Fibroblast of lung (primary cell): Measurements from ENCODE around the gene PHACTR2. TPM values are rescaled to one million over a fixed set of nuclear protein-coding genes. Genes with fewer than 3 reads are reported as not detected.
"Not testable (repeated sequence)": the region's sequence is repeated elsewhere in the genome, so short reads cannot be mapped to it uniquely, and the experiment has no call there.

ENCODE experiments used
- DNase-seq, 2 donors: peaks; one replicate each; pipeline versions ENCODE4 v3.0.0 to v3.0.0-alpha.2; 2010; ENCODE audit warnings: low read depth in 2 of 2
- H2AFZ ChIP-seq: 2 replicates; pipeline ENCODE4 v1.5.1; 2012; ENCODE audit warnings: low read length, control low read depth, inconsistent platforms
- H3K27ac ChIP-seq: 2 replicates; pipeline ENCODE4 v1.5.1; 2011; ENCODE audit warnings: low read length, control low read depth; ENCODE audit not compliant: insufficient read depth
- H3K27me3 ChIP-seq: 2 replicates; pipeline ENCODE4 v1.5.1; 2011; ENCODE audit warnings: mild to moderate bottlenecking, low read length; ENCODE audit not compliant: control insufficient read depth, insufficient read depth
- H3K36me3 ChIP-seq: 2 replicates; pipeline ENCODE4 v1.5.1; 2011; ENCODE audit warnings: low read length; ENCODE audit not compliant: control insufficient read depth, insufficient read depth
- H3K4me1 ChIP-seq: 2 replicates; pipeline ENCODE4 v1.5.1; 2011; ENCODE audit warnings: low read length; ENCODE audit not compliant: control insufficient read depth, insufficient read depth; ENCODE audit errors: extremely low read depth
- H3K4me2 ChIP-seq: 2 replicates; pipeline ENCODE4 v1.5.1; 2011; ENCODE audit warnings: low read length, control low read depth; ENCODE audit not compliant: insufficient read depth; ENCODE audit errors: extremely low read depth
- H3K4me3 ChIP-seq, 4 experiments: fragments of 200-600 bp in 1 of 4; sonication (generic) in 1 of 4; replicated peaks in 1 of 4; 2 replicates each; pipeline ENCODE4 v1.5.1; 2011 to 2016; ENCODE audit warnings: low read length in 4 of 4, low read depth in 3 of 4, mild to moderate bottlenecking in 3 of 4, control low read depth in 2 of 4, inconsistent platforms in 1 of 4, mixed read lengths in 1 of 4; ENCODE audit not compliant: insufficient read depth in 1 of 4; ENCODE audit errors: control extremely low read depth in 1 of 4
- H3K79me2 ChIP-seq: 2 replicates; pipeline ENCODE4 v1.5.1; 2012; ENCODE audit warnings: mild to moderate bottlenecking, low read length, inconsistent platforms; ENCODE audit not compliant: control insufficient read depth, insufficient read depth
- H3K9ac ChIP-seq: 2 replicates; pipeline ENCODE4 v1.5.1; 2011; ENCODE audit warnings: mild to moderate bottlenecking, low read length, control low read depth; ENCODE audit not compliant: insufficient read depth
- H3K9me3 ChIP-seq: 2 replicates; pipeline ENCODE4 v1.5.1; 2012; ENCODE audit warnings: low read depth, low read length; ENCODE audit not compliant: control insufficient read depth, insufficient read depth
- H4K20me1 ChIP-seq: 2 replicates; pipeline ENCODE4 v1.5.1; 2011; ENCODE audit warnings: low read length; ENCODE audit not compliant: control insufficient read depth, insufficient read depth; ENCODE audit errors: extremely low read depth
- CTCF ChIP-seq, 2 donors: IDR thresholded peaks in 1 of 2; conservative IDR thresholded peaks in 1 of 2; 1 replicate in 1 of 2; 2 replicates in 1 of 2; pipeline ENCODE4 v1.5.1; 2011 to 2012; ENCODE audit warnings: low read length in 2 of 2, control low read depth in 1 of 2, inconsistent platforms in 1 of 2, low read depth in 1 of 2, mild to moderate bottlenecking in 1 of 2
- EZH2 ChIP-seq: IDR thresholded peaks from 2 replicates; pipeline ENCODE4 v1.5.1; 2012; ENCODE audit warnings: low read length, control low read depth, mild to moderate bottlenecking; ENCODE audit errors: missing control alignments
- polyA plus RNA-seq, 2 donors: library from polyadenylated mRNA; depleted of rRNA in 1 of 2; stranded (reverse) in 1 of 2; unstranded in 1 of 2; fragments of >200 nt; gene quantifications; 2 replicates each; pipeline ENCODE4 v1.2.1, GENCODE V29; 2011 to 2012; ENCODE audit warnings: missing spikeins in 1 of 2
- total RNA-seq: library from RNA; depleted of rRNA; stranded (reverse); fragments of >200 nt; gene quantifications from 2 replicates; pipeline ENCODE4 v1.2.1, GENCODE V29; 2014

The PHACTR2 gene
- total and polyA plus RNA-seq, 2 donors (not counting 1 experiment from before 2014, with no cell fraction given) = 40.1 to 55.0 TPM

- Histone ChIP-seq H3K79me2 (no peaks in the 10 kb centered on the region), H4K20me1 (no peaks in the 10 kb centered on the region), H3K27ac (no peak overlapping the region), H3K9ac (no peak overlapping the region), H3K4me1 (no peaks in the 10 kb centered on the region), H3K9me3 (no peaks in the 10 kb centered on the region), H3K4me2 (no peak overlapping the region), H3K27me3 (no peaks in the 10 kb centered on the region), H2AFZ (no peak overlapping the region), H3K36me3 (no peaks in the 10 kb centered on the region), H3K4me3 (no peak overlapping the region)
- TF ChIP-seq EZH2 (no peak), CTCF (conservative IDR thresholded peaks at IDR 0.05 in 1 of 2, IDR thresholded peaks at IDR 0.05 in 1 of 2; ENCODE audit: low read depth in 1 of 2, low read length in 2 of 2) (no peak)
- DNase-seq = no peak
These were observed 20.0 kb upstream of the PHACTR2 start for GRCh38 chr6:143657809-143658208.

GRCh38 chr6:143660170-143660569 lies 17.6 kb upstream of the PHACTR2 start:
- H3K36me3 ChIP-seq, DNase-seq, H3K4me1 ChIP-seq, H3K4me3 ChIP-seq, H2AFZ ChIP-seq, H3K4me2 ChIP-seq, H3K27me3 ChIP-seq, H3K79me2 ChIP-seq, H3K27ac ChIP-seq, H3K9ac ChIP-seq, H3K9me3 ChIP-seq, H4K20me1 ChIP-seq: not testable (repeated sequence)

GRCh38 chr6:143664171-143664570 lies 13.6 kb upstream of the PHACTR2 start:
- H3K9me3 ChIP-seq = no peaks in the 10 kb centered on the region
- H3K27me3 ChIP-seq = no peaks in the 10 kb centered on the region
- H4K20me1 ChIP-seq = no peaks in the 10 kb centered on the region
- H3K4me1 ChIP-seq = no peaks in the 10 kb centered on the region
- H2AFZ ChIP-seq = no peak overlapping the region
- no peak overlapping the region for H3K4me3 ChIP-seq
- TF ChIP-seq EZH2 (no peak), CTCF (conservative IDR thresholded peaks at IDR 0.05 in 1 of 2, IDR thresholded peaks at IDR 0.05 in 1 of 2; ENCODE audit: low read depth in 1 of 2, low read length in 2 of 2) (no peak)
- no peak for DNase-seq
- H3K79me2 ChIP-seq = no peaks in the 10 kb centered on the region
- no peaks in the 10 kb centered on the region for H3K36me3 ChIP-seq
- no peak overlapping the region for H3K4me2 ChIP-seq
- H3K27ac ChIP-seq = no peak overlapping the region
- no peak overlapping the region for H3K9ac ChIP-seq

- H3K36me3 ChIP-seq, H3K27ac ChIP-seq, H3K4me2 ChIP-seq, H3K9ac ChIP-seq, H3K4me1 ChIP-seq, H3K79me2 ChIP-seq, H2AFZ ChIP-seq, DNase-seq, H3K27me3 ChIP-seq, H3K4me3 ChIP-seq, H3K9me3 ChIP-seq, H4K20me1 ChIP-seq: not testable (repeated sequence)
These were observed 11.8 kb upstream of the PHACTR2 start for GRCh38 chr6:143666007-143666406.

- DNase-seq, H3K27me3 ChIP-seq, H4K20me1 ChIP-seq, H3K9ac ChIP-seq, H3K4me3 ChIP-seq, H3K36me3 ChIP-seq, H2AFZ ChIP-seq, H3K9me3 ChIP-seq, H3K4me2 ChIP-seq, H3K27ac ChIP-seq, H3K79me2 ChIP-seq, H3K4me1 ChIP-seq: not testable (repeated sequence)
These were observed 8.3 kb upstream of the PHACTR2 start for GRCh38 chr6:143669483-143669882.
